GM23338 (cell line): Measurements from ENCODE around the gene SEPTIN11.

Source experiments
- CREB1 ChIP-seq: fragments of 250-450 bp; sonication (Bioruptor Pico); IDR thresholded peaks from 2 replicates; pipeline ENCODE4 v1.5.0; 2020; ENCODE audit warnings: low read depth, mild to moderate bottlenecking, moderate library complexity
- EZH2 ChIP-seq: fragments of 200-600 bp; sonication (generic); IDR thresholded peaks from one replicate; pipeline ENCODE4 v1.8.0; 2017; ENCODE audit warnings: antibody characterized with exemption, mild to moderate bottlenecking, low read depth; ENCODE audit not compliant: unreplicated experiment
- EZH2phosphoT487 ChIP-seq: fragments of 200-600 bp; sonication (generic); IDR thresholded peaks from one replicate; pipeline ENCODE4 v1.8.1; 2018; ENCODE audit warnings: antibody characterized with exemption; ENCODE audit not compliant: unreplicated experiment
- JUNB ChIP-seq: IDR thresholded peaks from one replicate; pipeline ENCODE4 v1.6.1; 2016; ENCODE audit warnings: antibody characterized with exemption; ENCODE audit not compliant: unreplicated experiment
- POLR2AphosphoS5 ChIP-seq: IDR thresholded peaks from 2 replicates; pipeline ENCODE4 v1.6.1; 2016; ENCODE audit warnings: antibody characterized with exemption, low read depth
- STAT1 ChIP-seq: IDR thresholded peaks from one replicate; pipeline ENCODE4 v1.6.1; 2016; ENCODE audit warnings: antibody characterized with exemption; ENCODE audit not compliant: unreplicated experiment
- ZNF331 ChIP-seq: fragments of 250-450 bp; sonication (Bioruptor Pico); IDR thresholded peaks from 2 replicates; pipeline ENCODE4 v1.5.0; 2020; ENCODE audit warnings: low read depth, mild to moderate bottlenecking, moderate library complexity
- TF ChIP-seq, protein P1 (sequence below), 2 experiments: fragments of 200-600 bp in 1 of 2; sonication (generic) in 1 of 2; conservative IDR thresholded peaks; 2 replicates each; pipeline versions ENCODE4 v1.5.1 to v1.6.1; 2016 to 2017; ENCODE audit warnings: antibody characterized with exemption in 2 of 2, low read depth in 2 of 2, mild to moderate bottlenecking in 2 of 2, moderate library complexity in 1 of 2
- TF ChIP-seq, protein P2 (sequence below): IDR thresholded peaks from 2 replicates; pipeline ENCODE4 v1.6.1; 2016; ENCODE audit warnings: antibody characterized with exemption
- TF ChIP-seq, protein P3 (sequence below): IDR thresholded peaks from one replicate; pipeline ENCODE4 v1.6.1; 2018; ENCODE audit warnings: antibody characterized with exemption; ENCODE audit not compliant: unreplicated experiment
- TF ChIP-seq, protein P4 (sequence below): fragments of 250-450 bp; sonication (Bioruptor Pico); IDR thresholded peaks from 2 replicates; pipeline ENCODE4 v1.5.0; 2020; ENCODE audit warnings: mild to moderate bottlenecking, moderate library complexity

DNA sequence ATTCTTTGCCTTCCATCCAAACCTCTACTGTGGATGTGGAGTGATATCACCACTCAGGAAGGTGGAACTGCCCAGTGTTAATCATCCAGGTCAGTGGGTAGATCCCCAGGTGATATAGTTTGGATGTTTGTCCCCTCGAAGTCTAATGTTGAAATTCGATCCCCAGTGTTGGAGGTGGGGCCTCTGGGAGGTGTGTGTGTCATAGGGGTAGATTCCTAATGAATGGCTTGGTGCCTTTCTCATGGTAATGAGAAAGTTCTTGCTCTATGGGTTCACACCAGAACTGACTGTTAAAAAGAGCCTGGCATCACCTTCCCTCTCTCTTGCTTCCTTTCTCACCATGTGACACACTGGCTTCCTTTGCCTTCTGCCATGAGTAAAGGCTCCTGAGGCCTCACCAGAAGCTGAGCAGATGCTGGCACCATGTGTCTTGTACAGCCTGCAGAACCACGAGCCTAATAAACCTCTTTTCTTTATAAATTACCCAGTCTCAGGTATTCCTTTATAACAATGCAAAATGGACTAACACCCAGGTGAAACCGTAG lies 44.8 kb upstream of the SEPTIN11 start:
- no peak for TF ChIP-seq EZH2
- TF ChIP-seq, protein P1, sequence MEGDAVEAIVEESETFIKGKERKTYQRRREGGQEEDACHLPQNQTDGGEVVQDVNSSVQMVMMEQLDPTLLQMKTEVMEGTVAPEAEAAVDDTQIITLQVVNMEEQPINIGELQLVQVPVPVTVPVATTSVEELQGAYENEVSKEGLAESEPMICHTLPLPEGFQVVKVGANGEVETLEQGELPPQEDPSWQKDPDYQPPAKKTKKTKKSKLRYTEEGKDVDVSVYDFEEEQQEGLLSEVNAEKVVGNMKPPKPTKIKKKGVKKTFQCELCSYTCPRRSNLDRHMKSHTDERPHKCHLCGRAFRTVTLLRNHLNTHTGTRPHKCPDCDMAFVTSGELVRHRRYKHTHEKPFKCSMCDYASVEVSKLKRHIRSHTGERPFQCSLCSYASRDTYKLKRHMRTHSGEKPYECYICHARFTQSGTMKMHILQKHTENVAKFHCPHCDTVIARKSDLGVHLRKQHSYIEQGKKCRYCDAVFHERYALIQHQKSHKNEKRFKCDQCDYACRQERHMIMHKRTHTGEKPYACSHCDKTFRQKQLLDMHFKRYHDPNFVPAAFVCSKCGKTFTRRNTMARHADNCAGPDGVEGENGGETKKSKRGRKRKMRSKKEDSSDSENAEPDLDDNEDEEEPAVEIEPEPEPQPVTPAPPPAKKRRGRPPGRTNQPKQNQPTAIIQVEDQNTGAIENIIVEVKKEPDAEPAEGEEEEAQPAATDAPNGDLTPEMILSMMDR (conservative IDR thresholded peaks at IDR 0.05; ENCODE audit: low read depth in 2 of 2): no peak
- TF ChIP-seq JUNB: no peak
- TF ChIP-seq STAT1: no peak
- TF ChIP-seq, protein P2, sequence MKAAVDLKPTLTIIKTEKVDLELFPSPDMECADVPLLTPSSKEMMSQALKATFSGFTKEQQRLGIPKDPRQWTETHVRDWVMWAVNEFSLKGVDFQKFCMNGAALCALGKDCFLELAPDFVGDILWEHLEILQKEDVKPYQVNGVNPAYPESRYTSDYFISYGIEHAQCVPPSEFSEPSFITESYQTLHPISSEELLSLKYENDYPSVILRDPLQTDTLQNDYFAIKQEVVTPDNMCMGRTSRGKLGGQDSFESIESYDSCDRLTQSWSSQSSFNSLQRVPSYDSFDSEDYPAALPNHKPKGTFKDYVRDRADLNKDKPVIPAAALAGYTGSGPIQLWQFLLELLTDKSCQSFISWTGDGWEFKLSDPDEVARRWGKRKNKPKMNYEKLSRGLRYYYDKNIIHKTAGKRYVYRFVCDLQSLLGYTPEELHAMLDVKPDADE: no peak
- TF ChIP-seq EZH2phosphoT487: no peak
- TF ChIP-seq POLR2AphosphoS5: no peak
- no peak for TF ChIP-seq CREB1
- TF ChIP-seq, protein P3, sequence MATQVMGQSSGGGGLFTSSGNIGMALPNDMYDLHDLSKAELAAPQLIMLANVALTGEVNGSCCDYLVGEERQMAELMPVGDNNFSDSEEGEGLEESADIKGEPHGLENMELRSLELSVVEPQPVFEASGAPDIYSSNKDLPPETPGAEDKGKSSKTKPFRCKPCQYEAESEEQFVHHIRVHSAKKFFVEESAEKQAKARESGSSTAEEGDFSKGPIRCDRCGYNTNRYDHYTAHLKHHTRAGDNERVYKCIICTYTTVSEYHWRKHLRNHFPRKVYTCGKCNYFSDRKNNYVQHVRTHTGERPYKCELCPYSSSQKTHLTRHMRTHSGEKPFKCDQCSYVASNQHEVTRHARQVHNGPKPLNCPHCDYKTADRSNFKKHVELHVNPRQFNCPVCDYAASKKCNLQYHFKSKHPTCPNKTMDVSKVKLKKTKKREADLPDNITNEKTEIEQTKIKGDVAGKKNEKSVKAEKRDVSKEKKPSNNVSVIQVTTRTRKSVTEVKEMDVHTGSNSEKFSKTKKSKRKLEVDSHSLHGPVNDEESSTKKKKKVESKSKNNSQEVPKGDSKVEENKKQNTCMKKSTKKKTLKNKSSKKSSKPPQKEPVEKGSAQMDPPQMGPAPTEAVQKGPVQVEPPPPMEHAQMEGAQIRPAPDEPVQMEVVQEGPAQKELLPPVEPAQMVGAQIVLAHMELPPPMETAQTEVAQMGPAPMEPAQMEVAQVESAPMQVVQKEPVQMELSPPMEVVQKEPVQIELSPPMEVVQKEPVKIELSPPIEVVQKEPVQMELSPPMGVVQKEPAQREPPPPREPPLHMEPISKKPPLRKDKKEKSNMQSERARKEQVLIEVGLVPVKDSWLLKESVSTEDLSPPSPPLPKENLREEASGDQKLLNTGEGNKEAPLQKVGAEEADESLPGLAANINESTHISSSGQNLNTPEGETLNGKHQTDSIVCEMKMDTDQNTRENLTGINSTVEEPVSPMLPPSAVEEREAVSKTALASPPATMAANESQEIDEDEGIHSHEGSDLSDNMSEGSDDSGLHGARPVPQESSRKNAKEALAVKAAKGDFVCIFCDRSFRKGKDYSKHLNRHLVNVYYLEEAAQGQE: no peak
- TF ChIP-seq, protein P4, sequence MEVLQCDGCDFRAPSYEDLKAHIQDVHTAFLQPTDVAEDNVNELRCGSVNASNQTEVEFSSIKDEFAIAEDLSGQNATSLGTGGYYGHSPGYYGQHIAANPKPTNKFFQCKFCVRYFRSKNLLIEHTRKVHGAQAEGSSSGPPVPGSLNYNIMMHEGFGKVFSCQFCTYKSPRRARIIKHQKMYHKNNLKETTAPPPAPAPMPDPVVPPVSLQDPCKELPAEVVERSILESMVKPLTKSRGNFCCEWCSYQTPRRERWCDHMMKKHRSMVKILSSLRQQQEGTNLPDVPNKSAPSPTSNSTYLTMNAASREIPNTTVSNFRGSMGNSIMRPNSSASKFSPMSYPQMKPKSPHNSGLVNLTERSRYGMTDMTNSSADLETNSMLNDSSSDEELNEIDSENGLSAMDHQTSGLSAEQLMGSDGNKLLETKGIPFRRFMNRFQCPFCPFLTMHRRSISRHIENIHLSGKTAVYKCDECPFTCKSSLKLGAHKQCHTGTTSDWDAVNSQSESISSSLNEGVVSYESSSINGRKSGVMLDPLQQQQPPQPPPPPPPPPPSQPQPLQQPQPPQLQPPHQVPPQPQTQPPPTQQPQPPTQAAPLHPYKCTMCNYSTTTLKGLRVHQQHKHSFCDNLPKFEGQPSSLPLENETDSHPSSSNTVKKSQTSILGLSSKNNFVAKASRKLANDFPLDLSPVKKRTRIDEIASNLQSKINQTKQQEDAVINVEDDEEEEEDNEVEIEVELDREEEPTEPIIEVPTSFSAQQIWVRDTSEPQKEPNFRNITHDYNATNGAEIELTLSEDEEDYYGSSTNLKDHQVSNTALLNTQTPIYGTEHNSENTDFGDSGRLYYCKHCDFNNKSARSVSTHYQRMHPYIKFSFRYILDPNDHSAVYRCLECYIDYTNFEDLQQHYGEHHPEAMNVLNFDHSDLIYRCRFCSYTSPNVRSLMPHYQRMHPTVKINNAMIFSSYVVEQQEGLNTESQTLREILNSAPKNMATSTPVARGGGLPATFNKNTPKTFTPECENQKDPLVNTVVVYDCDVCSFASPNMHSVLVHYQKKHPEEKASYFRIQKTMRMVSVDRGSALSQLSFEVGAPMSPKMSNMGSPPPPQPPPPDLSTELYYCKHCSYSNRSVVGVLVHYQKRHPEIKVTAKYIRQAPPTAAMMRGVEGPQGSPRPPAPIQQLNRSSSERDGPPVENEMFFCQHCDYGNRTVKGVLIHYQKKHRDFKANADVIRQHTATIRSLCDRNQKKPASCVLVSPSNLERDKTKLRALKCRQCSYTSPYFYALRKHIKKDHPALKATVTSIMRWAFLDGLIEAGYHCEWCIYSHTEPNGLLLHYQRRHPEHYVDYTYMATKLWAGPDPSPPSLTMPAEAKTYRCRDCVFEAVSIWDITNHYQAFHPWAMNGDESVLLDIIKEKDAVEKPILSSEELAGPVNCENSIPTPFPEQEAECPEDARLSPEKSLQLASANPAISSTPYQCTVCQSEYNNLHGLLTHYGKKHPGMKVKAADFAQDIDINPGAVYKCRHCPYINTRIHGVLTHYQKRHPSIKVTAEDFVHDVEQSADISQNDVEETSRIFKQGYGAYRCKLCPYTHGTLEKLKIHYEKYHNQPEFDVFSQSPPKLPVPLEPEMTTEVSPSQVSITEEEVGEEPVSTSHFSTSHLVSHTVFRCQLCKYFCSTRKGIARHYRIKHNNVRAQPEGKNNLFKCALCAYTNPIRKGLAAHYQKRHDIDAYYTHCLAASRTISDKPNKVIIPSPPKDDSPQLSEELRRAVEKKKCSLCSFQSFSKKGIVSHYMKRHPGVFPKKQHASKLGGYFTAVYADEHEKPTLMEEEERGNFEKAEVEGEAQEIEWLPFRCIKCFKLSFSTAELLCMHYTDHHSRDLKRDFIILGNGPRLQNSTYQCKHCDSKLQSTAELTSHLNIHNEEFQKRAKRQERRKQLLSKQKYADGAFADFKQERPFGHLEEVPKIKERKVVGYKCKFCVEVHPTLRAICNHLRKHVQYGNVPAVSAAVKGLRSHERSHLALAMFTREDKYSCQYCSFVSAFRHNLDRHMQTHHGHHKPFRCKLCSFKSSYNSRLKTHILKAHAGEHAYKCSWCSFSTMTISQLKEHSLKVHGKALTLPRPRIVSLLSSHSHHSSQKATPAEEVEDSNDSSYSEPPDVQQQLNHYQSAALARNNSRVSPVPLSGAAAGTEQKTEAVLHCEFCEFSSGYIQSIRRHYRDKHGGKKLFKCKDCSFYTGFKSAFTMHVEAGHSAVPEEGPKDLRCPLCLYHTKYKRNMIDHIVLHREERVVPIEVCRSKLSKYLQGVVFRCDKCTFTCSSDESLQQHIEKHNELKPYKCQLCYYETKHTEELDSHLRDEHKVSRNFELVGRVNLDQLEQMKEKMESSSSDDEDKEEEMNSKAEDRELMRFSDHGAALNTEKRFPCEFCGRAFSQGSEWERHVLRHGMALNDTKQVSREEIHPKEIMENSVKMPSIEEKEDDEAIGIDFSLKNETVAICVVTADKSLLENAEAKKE (CRISPR knock-in tag): no peak
- no peak for TF ChIP-seq ZNF331 (CRISPR knock-in tag)
